SK-N-SH (cell line): ENCODE data around the gene PPP6R2.

Source experiments
- CHD2 ChIP-seq: fragments of 150-350 bp; IDR thresholded peaks from 2 replicates; pipeline ENCODE4 v1.6.1; 2018; ENCODE audit warnings: low read length; ENCODE audit not compliant: partially characterized antibody
- ELF1 ChIP-seq: IDR thresholded peaks from 2 replicates; pipeline ENCODE4 v1.4.0; 2012
- FOSL2 ChIP-seq: IDR thresholded peaks from 2 replicates; pipeline ENCODE4 v1.4.0; 2012; ENCODE audit warnings: low read depth, mild to moderate bottlenecking, moderate library complexity, borderline replicate concordance
- FOXM1 ChIP-seq: IDR thresholded peaks from 2 replicates; pipeline ENCODE4 v1.4.0; 2012; ENCODE audit warnings: low read depth, mild to moderate bottlenecking
- MXI1 ChIP-seq: IDR thresholded peaks from 2 replicates; pipeline ENCODE4 v1.6.1; 2012; ENCODE audit warnings: mild to moderate bottlenecking, low read depth, low read length, improper control_type of control experiment
- POLR2AphosphoS5 ChIP-seq: IDR thresholded peaks from 2 replicates; pipeline ENCODE4 v1.6.1; 2012; ENCODE audit warnings: low read depth, low read length
- TF ChIP-seq, protein P1 (sequence below): IDR thresholded peaks from 2 replicates; pipeline ENCODE4 v1.6.1; 2012; ENCODE audit warnings: mild to moderate bottlenecking, low read depth, low read length, moderate library complexity
- TF ChIP-seq, protein P2 (sequence below): fragments of 200-600 bp; sonication (generic); IDR thresholded peaks from 2 replicates; pipeline ENCODE4 v1.6.1; 2017; ENCODE audit warnings: antibody characterized with exemption, mild to moderate bottlenecking, moderate library complexity
- TF ChIP-seq, protein P3 (sequence below): IDR thresholded peaks from 2 replicates; pipeline ENCODE4 v1.4.0; 2012; ENCODE audit warnings: low read depth

DNA sequence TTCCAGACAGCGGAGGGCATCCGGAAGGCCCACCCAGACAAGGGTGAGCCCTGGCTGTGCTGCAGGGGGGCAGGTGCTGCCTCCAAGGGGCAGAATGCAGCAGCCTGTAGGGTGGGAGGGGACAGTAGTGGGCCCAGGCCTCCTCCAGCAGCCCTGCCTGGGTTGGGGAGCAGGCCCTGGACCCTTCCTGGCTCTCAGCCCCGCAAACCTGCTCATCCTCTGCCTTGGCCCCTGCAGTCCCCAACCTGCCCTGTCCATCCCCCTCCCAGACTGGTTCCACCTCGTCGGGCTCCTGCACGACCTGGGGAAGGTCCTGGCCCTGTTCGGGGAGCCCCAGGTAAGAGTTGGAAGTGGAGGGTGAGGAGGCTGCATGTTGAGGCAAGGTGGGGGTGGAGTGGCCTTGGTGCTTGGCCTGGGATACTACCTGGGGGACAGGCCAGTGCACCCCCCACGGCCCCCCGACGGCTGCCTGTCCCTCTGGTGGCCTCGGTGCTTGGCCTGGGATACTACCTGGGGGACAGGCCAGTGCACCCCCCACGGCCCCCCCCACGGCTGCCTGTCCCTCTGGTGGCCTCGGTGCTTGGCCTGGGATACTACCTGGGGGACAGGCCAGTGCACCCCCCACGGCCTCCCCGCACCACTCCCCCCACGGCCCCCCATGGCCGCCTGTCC, 145.0 kb downstream of the PPP6R2 start:
- no peak for TF ChIP-seq CHD2
- TF ChIP-seq, protein P1, sequence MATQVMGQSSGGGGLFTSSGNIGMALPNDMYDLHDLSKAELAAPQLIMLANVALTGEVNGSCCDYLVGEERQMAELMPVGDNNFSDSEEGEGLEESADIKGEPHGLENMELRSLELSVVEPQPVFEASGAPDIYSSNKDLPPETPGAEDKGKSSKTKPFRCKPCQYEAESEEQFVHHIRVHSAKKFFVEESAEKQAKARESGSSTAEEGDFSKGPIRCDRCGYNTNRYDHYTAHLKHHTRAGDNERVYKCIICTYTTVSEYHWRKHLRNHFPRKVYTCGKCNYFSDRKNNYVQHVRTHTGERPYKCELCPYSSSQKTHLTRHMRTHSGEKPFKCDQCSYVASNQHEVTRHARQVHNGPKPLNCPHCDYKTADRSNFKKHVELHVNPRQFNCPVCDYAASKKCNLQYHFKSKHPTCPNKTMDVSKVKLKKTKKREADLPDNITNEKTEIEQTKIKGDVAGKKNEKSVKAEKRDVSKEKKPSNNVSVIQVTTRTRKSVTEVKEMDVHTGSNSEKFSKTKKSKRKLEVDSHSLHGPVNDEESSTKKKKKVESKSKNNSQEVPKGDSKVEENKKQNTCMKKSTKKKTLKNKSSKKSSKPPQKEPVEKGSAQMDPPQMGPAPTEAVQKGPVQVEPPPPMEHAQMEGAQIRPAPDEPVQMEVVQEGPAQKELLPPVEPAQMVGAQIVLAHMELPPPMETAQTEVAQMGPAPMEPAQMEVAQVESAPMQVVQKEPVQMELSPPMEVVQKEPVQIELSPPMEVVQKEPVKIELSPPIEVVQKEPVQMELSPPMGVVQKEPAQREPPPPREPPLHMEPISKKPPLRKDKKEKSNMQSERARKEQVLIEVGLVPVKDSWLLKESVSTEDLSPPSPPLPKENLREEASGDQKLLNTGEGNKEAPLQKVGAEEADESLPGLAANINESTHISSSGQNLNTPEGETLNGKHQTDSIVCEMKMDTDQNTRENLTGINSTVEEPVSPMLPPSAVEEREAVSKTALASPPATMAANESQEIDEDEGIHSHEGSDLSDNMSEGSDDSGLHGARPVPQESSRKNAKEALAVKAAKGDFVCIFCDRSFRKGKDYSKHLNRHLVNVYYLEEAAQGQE: no peak
- no peak for TF ChIP-seq MXI1
- TF ChIP-seq, protein P2, sequence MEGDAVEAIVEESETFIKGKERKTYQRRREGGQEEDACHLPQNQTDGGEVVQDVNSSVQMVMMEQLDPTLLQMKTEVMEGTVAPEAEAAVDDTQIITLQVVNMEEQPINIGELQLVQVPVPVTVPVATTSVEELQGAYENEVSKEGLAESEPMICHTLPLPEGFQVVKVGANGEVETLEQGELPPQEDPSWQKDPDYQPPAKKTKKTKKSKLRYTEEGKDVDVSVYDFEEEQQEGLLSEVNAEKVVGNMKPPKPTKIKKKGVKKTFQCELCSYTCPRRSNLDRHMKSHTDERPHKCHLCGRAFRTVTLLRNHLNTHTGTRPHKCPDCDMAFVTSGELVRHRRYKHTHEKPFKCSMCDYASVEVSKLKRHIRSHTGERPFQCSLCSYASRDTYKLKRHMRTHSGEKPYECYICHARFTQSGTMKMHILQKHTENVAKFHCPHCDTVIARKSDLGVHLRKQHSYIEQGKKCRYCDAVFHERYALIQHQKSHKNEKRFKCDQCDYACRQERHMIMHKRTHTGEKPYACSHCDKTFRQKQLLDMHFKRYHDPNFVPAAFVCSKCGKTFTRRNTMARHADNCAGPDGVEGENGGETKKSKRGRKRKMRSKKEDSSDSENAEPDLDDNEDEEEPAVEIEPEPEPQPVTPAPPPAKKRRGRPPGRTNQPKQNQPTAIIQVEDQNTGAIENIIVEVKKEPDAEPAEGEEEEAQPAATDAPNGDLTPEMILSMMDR: no peak
- TF ChIP-seq, protein P3, sequence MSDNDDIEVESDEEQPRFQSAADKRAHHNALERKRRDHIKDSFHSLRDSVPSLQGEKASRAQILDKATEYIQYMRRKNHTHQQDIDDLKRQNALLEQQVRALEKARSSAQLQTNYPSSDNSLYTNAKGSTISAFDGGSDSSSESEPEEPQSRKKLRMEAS: no peak
- TF ChIP-seq FOXM1: no peak
- no peak for TF ChIP-seq ELF1
- TF ChIP-seq FOSL2: no peak
- TF ChIP-seq POLR2AphosphoS5: no peak
